Brain microvascular endothelial cell (primary cell): ENCODE results near the gene COMMD10.

Experiments used
- DNase-seq: peaks from one replicate; pipeline ENCODE4 v3.0.0-alpha.2; 2020
- H3K27ac ChIP-seq: fragments of 250-450 bp; sonication (Bioruptor Pico); 2 replicates; pipeline ENCODE4 v1.5.1; 2020; ENCODE audit warnings: mild to moderate bottlenecking, moderate library complexity
- H3K27me3 ChIP-seq: fragments of 250-450 bp; sonication (Bioruptor Pico); replicated peaks from 2 replicates; pipeline ENCODE4 v1.5.1; 2020; ENCODE audit warnings: mild to moderate bottlenecking
- H3K36me3 ChIP-seq: fragments of 250-450 bp; sonication (Bioruptor Pico); replicated peaks from 2 replicates; pipeline ENCODE4 v1.5.1; 2020; ENCODE audit warnings: mild to moderate bottlenecking
- H3K4me3 ChIP-seq: 2 replicates; pipeline ENCODE4 v1.5.1; 2011; ENCODE audit warnings: low read depth, mild to moderate bottlenecking, control low read depth, low read length, moderate library complexity
- in situ Hi-C: cut with HindIII; loops from 2 replicates; pipeline ENCODE4 v1.10.0; 2017; ENCODE audit warnings: low sequenced_read_pairs, low pct_ligation_motif_present
- TF ChIP-seq, protein P1 (sequence below): IDR thresholded peaks from 2 replicates; pipeline ENCODE4 v1.5.1; 2011; ENCODE audit warnings: low read depth, mild to moderate bottlenecking, moderate library complexity, low read length, control low read depth, inconsistent platforms; ENCODE audit errors: missing control alignments

COMMD10 gene

DNA sequence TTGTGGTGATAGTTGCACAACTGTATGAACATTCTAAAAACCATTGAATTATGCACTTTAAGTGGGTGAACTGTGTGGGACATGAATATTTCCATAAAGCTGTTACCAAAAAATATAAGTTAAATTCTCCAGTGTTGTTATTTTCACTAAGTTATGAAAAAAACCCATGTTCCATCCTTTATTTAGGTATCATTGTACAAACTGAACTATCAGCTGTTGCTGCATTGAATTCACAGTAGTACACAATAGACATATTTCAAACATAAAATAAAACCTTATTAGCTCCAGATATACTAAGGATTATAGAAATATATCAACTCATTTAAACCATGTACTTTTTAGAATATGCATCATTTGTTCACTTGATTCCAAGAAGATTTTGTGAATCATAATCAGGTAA lies 192.1 kb downstream of the COMMD10 start:
- no peak for DNase-seq
- no peak overlapping the region for H3K27ac ChIP-seq
- TF ChIP-seq, protein P1, sequence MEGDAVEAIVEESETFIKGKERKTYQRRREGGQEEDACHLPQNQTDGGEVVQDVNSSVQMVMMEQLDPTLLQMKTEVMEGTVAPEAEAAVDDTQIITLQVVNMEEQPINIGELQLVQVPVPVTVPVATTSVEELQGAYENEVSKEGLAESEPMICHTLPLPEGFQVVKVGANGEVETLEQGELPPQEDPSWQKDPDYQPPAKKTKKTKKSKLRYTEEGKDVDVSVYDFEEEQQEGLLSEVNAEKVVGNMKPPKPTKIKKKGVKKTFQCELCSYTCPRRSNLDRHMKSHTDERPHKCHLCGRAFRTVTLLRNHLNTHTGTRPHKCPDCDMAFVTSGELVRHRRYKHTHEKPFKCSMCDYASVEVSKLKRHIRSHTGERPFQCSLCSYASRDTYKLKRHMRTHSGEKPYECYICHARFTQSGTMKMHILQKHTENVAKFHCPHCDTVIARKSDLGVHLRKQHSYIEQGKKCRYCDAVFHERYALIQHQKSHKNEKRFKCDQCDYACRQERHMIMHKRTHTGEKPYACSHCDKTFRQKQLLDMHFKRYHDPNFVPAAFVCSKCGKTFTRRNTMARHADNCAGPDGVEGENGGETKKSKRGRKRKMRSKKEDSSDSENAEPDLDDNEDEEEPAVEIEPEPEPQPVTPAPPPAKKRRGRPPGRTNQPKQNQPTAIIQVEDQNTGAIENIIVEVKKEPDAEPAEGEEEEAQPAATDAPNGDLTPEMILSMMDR = no peak
- H3K27me3 ChIP-seq = no peaks in the 10 kb centered on the region
- in situ Hi-C loops = no loop called here
- no peaks in the 10 kb centered on the region for H3K36me3 ChIP-seq
- no peak overlapping the region for H3K4me3 ChIP-seq

DNA sequence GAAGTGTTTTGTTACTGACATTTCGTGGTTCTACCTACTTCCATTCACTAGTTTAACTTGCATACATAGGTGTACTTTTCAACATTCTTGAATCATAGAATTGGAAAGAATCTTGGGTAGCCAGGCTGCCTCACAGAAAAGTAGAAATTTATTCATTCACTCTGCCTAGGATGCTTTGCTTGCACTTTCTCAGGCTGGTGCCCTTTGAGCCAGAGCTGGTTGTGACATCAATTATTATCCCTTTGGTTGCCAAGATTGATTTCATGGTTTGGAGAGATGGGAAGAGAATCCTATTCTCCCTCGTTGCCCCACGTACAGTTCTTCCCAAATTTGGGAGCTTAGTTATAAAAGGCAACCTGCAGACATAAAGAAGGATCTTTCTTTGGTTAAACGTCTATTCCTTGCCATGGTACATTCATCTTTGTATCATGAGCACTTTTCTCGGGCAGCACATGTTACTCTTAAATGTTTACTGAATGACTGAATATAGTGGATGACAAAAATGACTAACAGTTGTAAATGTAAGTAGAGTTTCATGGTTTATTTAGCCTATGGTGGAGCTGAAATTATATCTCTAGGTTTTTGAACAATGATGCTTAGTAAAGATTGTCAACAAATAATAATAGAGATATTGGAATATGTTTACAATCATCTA lies 195.5 kb downstream of the COMMD10 start:
- TF ChIP-seq, protein P1 = no peak
- H3K4me3 ChIP-seq = no peak overlapping the region
- H3K36me3 ChIP-seq = no peaks in the 10 kb centered on the region
- in situ Hi-C loops = no loop called here
- H3K27me3 ChIP-seq = no peaks in the 10 kb centered on the region
- no peak overlapping the region for H3K27ac ChIP-seq
- DNase-seq = no peak

DNA sequence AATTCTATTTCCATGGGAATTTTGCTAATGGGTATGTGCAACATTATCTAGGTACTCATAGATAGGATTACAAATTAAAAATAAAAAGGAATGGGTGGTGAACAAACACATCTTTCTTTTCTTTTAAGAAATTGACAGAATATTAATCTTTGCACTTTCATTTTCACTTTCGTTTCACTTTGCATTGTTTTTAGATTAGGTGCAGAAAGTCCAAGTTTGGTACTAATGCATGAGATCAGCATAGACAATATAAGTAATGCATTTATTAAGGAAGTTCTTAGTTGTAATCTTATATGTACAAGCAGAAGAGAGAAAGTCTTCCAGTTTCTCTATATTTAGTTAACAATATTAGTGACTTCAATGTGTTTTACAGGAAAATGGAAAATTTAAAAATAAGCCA lies 196.5 kb downstream of the COMMD10 start:
- H3K4me3 ChIP-seq = no peak overlapping the region
- H3K36me3 ChIP-seq = no peaks in the 10 kb centered on the region
- no peaks in the 10 kb centered on the region for H3K27me3 ChIP-seq
- no peak overlapping the region for H3K27ac ChIP-seq
- TF ChIP-seq, protein P1 = no peak
- in situ Hi-C loops = no loop called here
- no peak for DNase-seq

DNA sequence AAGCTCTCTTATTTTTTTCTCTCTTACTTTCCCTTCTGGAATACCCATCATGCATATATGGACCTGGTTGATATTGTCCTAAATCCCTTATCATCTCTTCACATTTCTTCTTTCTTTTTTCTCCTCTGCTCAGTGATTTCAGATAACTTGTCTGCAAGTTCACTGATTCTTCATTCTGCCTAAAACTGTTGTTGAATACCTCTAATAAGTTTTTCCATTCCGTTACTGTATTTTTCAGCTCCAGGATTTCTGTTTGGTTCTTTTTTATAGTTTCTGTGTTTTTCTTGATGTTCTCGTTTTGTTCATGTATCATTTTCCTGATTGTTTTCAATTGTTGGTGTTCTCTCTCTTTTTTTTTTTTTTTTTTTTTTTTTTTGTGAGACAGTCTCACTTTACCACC lies 203.7 kb downstream of the COMMD10 start:
- no peak for DNase-seq
- no peak overlapping the region for H3K27ac ChIP-seq
- H3K36me3 ChIP-seq = no peaks in the 10 kb centered on the region
- in situ Hi-C loops = no loop called here
- no peaks in the 10 kb centered on the region for H3K27me3 ChIP-seq
- no peak overlapping the region for H3K4me3 ChIP-seq
- TF ChIP-seq, protein P1 = no peak

DNA sequence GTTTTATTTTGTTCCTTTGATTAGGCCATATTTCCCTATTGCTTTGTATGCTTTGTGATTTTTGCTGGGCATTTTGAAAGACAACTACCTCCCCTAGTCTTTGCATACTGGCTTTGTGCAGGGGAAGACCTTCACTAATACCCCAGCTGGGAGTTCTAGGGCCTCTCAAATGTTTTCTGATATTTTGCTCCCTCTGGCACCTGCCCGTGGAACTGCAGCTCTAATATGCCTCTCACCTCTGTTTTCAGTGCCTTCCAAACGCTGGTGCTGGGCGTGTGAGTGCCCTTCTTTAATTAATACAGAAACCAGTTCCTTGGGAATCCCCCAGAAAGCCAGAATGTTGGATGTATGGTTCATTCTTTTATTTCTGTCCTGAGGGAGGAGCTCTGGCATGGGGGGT lies 204.5 kb downstream of the COMMD10 start:
- DNase-seq = no peak
- no peaks in the 10 kb centered on the region for H3K27me3 ChIP-seq
- TF ChIP-seq, protein P1 = peak; percentile 44
- no peak overlapping the region for H3K4me3 ChIP-seq
- H3K27ac ChIP-seq = no peak overlapping the region
- in situ Hi-C loops = no loop called here
- H3K36me3 ChIP-seq = no peaks in the 10 kb centered on the region

DNA sequence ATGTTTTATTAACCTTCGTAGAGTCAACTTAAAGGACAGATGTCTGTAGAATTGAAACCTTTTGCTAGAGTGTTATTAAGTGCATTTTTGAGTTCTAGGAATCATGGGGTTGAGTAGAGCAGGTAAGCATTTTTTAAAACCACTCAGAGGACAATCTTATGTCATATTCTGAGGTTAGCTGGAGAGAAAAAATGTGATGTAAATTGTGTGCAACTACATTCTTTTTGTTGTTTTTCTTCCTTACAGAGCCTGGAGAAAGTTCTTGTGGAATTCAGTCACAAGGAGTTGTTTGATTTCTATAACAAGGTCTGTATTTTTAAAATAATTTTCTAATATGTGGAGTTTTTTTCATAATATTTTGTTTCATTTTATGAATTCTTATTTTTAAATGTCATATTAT lies 206.4 kb downstream of the COMMD10 start:
- no peak overlapping the region for H3K27ac ChIP-seq
- no peak for DNase-seq
- H3K27me3 ChIP-seq = no peaks in the 10 kb centered on the region
- in situ Hi-C loops = no loop called here
- H3K4me3 ChIP-seq = no peak overlapping the region
- no peaks in the 10 kb centered on the region for H3K36me3 ChIP-seq
- TF ChIP-seq, protein P1 = no peak
